ENCODE data around the gene KDM3A.

The KDM3A gene

GRCh38 chr2:86512034-86512433, 70.9 kb downstream of the KDM3A start:
- peaks cover 8% of the 10 kb centered on the region in 2 experiments for H3K4me1 ChIP-seq (ENCODE audit: control insufficient read depth in 1 of 2, insufficient read depth in 1 of 2, low read depth in 1 of 2, low read length in 1 of 2)
- H3K27me3 ChIP-seq = no peaks in the 10 kb centered on the region
- no peak overlapping the region for H3K27ac ChIP-seq
- no peaks in the 10 kb centered on the region for H3K9me3 ChIP-seq
- H3K36me3 ChIP-seq = peaks cover 35% of the 10 kb centered on the region
- no peak overlapping the region for H3K4me3 ChIP-seq (ENCODE audit: low read depth in 1 of 2, low read length in 1 of 2)
- no peak for TF ChIP-seq CTCF (IDR thresholded peaks at IDR 0.05)

DNA sequence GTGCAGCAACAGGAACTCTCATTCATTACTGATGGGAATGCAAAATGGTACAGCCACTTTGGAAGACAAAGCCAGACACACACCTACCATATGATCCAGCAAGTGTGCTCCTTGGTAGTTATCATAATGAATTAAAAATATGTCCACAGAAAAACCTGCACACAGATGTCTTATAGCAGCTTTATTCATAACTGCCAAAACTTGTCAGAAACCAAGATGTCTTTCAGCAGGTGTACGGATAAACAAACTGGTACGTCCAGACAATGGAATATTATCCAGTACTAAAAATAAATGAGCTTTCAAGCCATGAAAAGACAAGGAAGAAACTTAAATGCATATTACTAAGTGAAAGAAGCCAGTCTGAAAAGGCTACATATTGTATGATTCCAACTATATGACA, 71.7 kb downstream of the KDM3A start:
- no peaks in the 10 kb centered on the region for H3K9me3 ChIP-seq
- peaks cover 8% of the 10 kb centered on the region in 2 experiments for H3K4me1 ChIP-seq (ENCODE audit: control insufficient read depth in 1 of 2, insufficient read depth in 1 of 2, low read depth in 1 of 2, low read length in 1 of 2)
- no peak overlapping the region for H3K27ac ChIP-seq
- peaks cover 27% of the 10 kb centered on the region for H3K36me3 ChIP-seq
- no peak overlapping the region for H3K4me3 ChIP-seq (ENCODE audit: low read depth in 1 of 2, low read length in 1 of 2)
- no peak for TF ChIP-seq CTCF (IDR thresholded peaks at IDR 0.05)
- no peaks in the 10 kb centered on the region for H3K27me3 ChIP-seq

GRCh38 chr2:86513948-86514660, 72.9 kb downstream of the KDM3A start:
- peaks cover 8% of the 10 kb centered on the region in 2 experiments for H3K4me1 ChIP-seq (ENCODE audit: control insufficient read depth in 1 of 2, insufficient read depth in 1 of 2, low read depth in 1 of 2, low read length in 1 of 2)
- H3K27ac ChIP-seq = no peak overlapping the region
- no peaks in the 10 kb centered on the region for H3K9me3 ChIP-seq
- H3K36me3 ChIP-seq = peaks cover 15% of the 10 kb centered on the region
- H3K27me3 ChIP-seq = no peaks in the 10 kb centered on the region
- H3K4me3 ChIP-seq (ENCODE audit: low read depth in 1 of 2, low read length in 1 of 2) = no peak overlapping the region
- TF ChIP-seq CTCF (IDR thresholded peaks at IDR 0.05) = no peak

DNA sequence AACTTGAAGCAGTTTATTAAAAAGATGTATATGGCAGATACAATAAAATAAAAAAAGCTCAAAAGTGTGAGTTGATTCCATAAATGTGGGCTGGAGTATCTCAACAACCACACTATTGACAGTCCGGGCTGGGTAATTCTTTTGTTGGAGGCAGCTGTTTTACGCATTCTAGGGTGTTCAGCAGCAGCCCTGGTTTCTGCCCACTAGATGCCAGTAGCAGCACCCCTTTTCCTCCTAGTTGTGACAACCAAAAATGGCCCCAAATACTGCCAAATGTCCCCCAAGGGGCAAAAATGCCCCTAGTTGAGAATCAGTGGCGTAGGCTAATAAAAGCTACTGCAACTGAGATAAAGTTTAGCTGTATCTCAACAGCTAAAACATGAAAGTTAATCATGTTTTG, 77.3 kb downstream of the KDM3A start:
- H3K4me1 ChIP-seq (ENCODE audit: control insufficient read depth in 1 of 2, insufficient read depth in 1 of 2, low read depth in 1 of 2, low read length in 1 of 2) = peaks cover 8% of the 10 kb centered on the region in 2 experiments
- no peak overlapping the region for H3K4me3 ChIP-seq (ENCODE audit: low read depth in 1 of 2, low read length in 1 of 2)
- no peaks in the 10 kb centered on the region for H3K9me3 ChIP-seq
- no peaks in the 10 kb centered on the region for H3K27me3 ChIP-seq
- H3K27ac ChIP-seq = peak overlapping the region; percentile 29
- TF ChIP-seq CTCF (IDR thresholded peaks at IDR 0.05) = peak; percentile 22
- peaks cover 19% of the 10 kb centered on the region for H3K36me3 ChIP-seq

DNA sequence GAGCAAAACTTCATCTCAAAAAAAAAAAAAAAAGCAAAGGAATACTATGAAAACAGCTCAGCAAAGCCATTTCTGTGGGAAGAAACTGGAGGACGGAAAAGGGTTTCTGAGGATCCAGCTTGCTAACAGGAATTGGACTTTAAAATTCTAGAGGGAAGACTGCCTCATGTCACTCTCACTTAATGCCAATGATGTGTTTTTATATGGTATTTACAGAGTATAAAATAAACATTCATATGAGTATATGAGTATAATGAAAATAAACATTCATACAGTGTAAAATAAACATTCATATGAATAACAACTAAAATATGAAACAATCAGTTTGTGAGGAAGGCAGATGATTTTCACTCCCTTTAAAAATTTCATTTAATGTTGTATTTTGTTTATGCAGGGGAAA, 78.2 kb downstream of the KDM3A start:
- no peaks in the 10 kb centered on the region for H3K27me3 ChIP-seq
- no peak for TF ChIP-seq CTCF (IDR thresholded peaks at IDR 0.05)
- peaks cover 8% of the 10 kb centered on the region in 2 experiments for H3K4me1 ChIP-seq (ENCODE audit: control insufficient read depth in 1 of 2, insufficient read depth in 1 of 2, low read depth in 1 of 2, low read length in 1 of 2)
- H3K9me3 ChIP-seq = no peaks in the 10 kb centered on the region
- H3K27ac ChIP-seq = no peak overlapping the region
- peaks cover 23% of the 10 kb centered on the region for H3K36me3 ChIP-seq
- H3K4me3 ChIP-seq (ENCODE audit: low read depth in 1 of 2, low read length in 1 of 2) = no peak overlapping the region
